Measurements from ENCODE around the gene APOL4.

GRCh38 chr22:36199001-36199551 is 2.5 kb downstream of the APOL4 start:
- TF ChIP-seq, protein P1, sequence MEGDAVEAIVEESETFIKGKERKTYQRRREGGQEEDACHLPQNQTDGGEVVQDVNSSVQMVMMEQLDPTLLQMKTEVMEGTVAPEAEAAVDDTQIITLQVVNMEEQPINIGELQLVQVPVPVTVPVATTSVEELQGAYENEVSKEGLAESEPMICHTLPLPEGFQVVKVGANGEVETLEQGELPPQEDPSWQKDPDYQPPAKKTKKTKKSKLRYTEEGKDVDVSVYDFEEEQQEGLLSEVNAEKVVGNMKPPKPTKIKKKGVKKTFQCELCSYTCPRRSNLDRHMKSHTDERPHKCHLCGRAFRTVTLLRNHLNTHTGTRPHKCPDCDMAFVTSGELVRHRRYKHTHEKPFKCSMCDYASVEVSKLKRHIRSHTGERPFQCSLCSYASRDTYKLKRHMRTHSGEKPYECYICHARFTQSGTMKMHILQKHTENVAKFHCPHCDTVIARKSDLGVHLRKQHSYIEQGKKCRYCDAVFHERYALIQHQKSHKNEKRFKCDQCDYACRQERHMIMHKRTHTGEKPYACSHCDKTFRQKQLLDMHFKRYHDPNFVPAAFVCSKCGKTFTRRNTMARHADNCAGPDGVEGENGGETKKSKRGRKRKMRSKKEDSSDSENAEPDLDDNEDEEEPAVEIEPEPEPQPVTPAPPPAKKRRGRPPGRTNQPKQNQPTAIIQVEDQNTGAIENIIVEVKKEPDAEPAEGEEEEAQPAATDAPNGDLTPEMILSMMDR (IDR thresholded peaks at IDR 0.05), result no peak
- no peak for TF ChIP-seq EP300 (IDR thresholded peaks at IDR 0.05)
- no peak for TF ChIP-seq POLR2A (IDR thresholded peaks at IDR 0.05)
- TF ChIP-seq POLR2AphosphoS5 (IDR thresholded peaks at IDR 0.05), result no peak
